Measurements from ENCODE around the gene ACAT1. TPM values are rescaled to one million over a fixed set of nuclear protein-coding genes. Genes with fewer than 3 reads are reported as not detected.
"Not testable (repeated sequence)": the region's sequence is repeated elsewhere in the genome, so short reads cannot be mapped to it uniquely, and the experiment has no call there.

Gene ACAT1
- total RNA-seq, 3 donors from 2014 or later (not counting 1 experiment from before 2014, with no cell fraction given), result 7.4 to 15.4 (median 10.9) TPM

- Histone ChIP-seq H3K4me3 (ENCODE audit: low read length) (no peak overlapping the region), H3K27me3 (ENCODE audit: control insufficient read depth, insufficient read depth, low read length) (no peaks in the 10 kb centered on the region), H3K9me3 (ENCODE audit: control insufficient read depth, insufficient read depth, low read length) (no peaks in the 10 kb centered on the region), H3K4me1 (ENCODE audit: control insufficient read depth, insufficient read depth, low read length) (peaks cover 25% of the 10 kb centered on the region), H3K36me3 (ENCODE audit: control insufficient read depth, insufficient read depth, low read length) (no peaks in the 10 kb centered on the region), H3K27ac (ENCODE audit: low read length) (no peak overlapping the region)
- H3K27me3 Mint-ChIP-seq (ENCODE audit: low read depth in 2 of 2), result no peaks in the 10 kb centered on the region
- no peaks in the 10 kb centered on the region for H3K9me3 Mint-ChIP-seq
- H3K4me3 Mint-ChIP-seq, result no peak overlapping the region
- peaks cover 31 to 41% of the 10 kb centered on the region in 2 donors for H3K4me1 Mint-ChIP-seq
- intact Hi-C loops (cut with micrococcal nuclease), result no loop called here
- H3K36me3 Mint-ChIP-seq, result no peaks in the 10 kb centered on the region
- TF ChIP-seq CTCF (IDR thresholded peaks at IDR 0.05), result no peak
- H3K27ac Mint-ChIP-seq, result peak overlapping the region in 1 of 2 donors; percentile 66
- no peak for DNase-seq
- no peak for ATAC-seq
- 98% methylated on average over 5 of the region's 5 CpGs for WGBS (ENCODE audit: insufficient coverage)
These were observed 3.7 kb downstream of the ACAT1 start for GRCh38 chr11:108125096-108125495.

GRCh38 chr11:108128772-108129171 is 7.4 kb downstream of the ACAT1 start:
- DNase-seq, result no peak
- TF ChIP-seq CTCF (IDR thresholded peaks at IDR 0.05), result no peak
- Histone ChIP-seq H3K9me3 (ENCODE audit: control insufficient read depth, insufficient read depth, low read length) (no peaks in the 10 kb centered on the region), H3K27ac (ENCODE audit: low read length) (no peak overlapping the region), H3K4me3 (ENCODE audit: low read length) (no peak overlapping the region), H3K27me3 (ENCODE audit: control insufficient read depth, insufficient read depth, low read length) (no peaks in the 10 kb centered on the region), H3K36me3 (ENCODE audit: control insufficient read depth, insufficient read depth, low read length) (peaks cover 4% of the 10 kb centered on the region), H3K4me1 (ENCODE audit: control insufficient read depth, insufficient read depth, low read length) (peaks cover 8% of the 10 kb centered on the region)
- no peak for ATAC-seq
- intact Hi-C loops (cut with micrococcal nuclease), result no loop called here
- no peaks in the 10 kb centered on the region for H3K9me3 Mint-ChIP-seq
- H3K36me3 Mint-ChIP-seq, result no peaks in the 10 kb centered on the region
- H3K27ac Mint-ChIP-seq, result no peak overlapping the region
- H3K4me3 Mint-ChIP-seq, result no peak overlapping the region
- peaks cover 17 to 21% of the 10 kb centered on the region in 2 donors for H3K4me1 Mint-ChIP-seq
- H3K27me3 Mint-ChIP-seq (ENCODE audit: low read depth in 2 of 2), result no peaks in the 10 kb centered on the region
- WGBS (ENCODE audit: insufficient coverage), result 100% methylated on average over 2 of the region's 2 CpGs

- H3K9me3 ChIP-seq (ENCODE audit: control insufficient read depth, insufficient read depth, low read length), result no peaks in the 10 kb centered on the region
- no peak overlapping the region for H3K4me3 Mint-ChIP-seq
- H3K27ac Mint-ChIP-seq, result no peak overlapping the region
- no peak for ATAC-seq
- TF ChIP-seq CTCF (IDR thresholded peaks at IDR 0.05), result no peak
- DNase-seq, result no peak
- no peaks in the 10 kb centered on the region for H3K9me3 Mint-ChIP-seq
- intact Hi-C loops (cut with micrococcal nuclease), result no loop called here
- H3K36me3 Mint-ChIP-seq, result no peaks in the 10 kb centered on the region
- no peak overlapping the region for H3K27ac ChIP-seq (ENCODE audit: low read length)
- no peaks in the 10 kb centered on the region for H3K4me1 ChIP-seq (ENCODE audit: control insufficient read depth, insufficient read depth, low read length)
- no peaks in the 10 kb centered on the region for H3K27me3 Mint-ChIP-seq (ENCODE audit: low read depth in 2 of 2)
- WGBS (ENCODE audit: insufficient coverage), result 100% methylated on average over 1 of the region's 1 CpG
- no peaks in the 10 kb centered on the region for H3K4me1 Mint-ChIP-seq
- no peak overlapping the region for H3K4me3 ChIP-seq (ENCODE audit: low read length)
- H3K27me3 ChIP-seq (ENCODE audit: control insufficient read depth, insufficient read depth, low read length), result no peaks in the 10 kb centered on the region
- H3K36me3 ChIP-seq (ENCODE audit: control insufficient read depth, insufficient read depth, low read length), result peaks cover 12% of the 10 kb centered on the region
These were observed 10.6 kb downstream of the ACAT1 start for GRCh38 chr11:108131993-108132392.

GRCh38 chr11:108132993-108133538 is 11.7 kb downstream of the ACAT1 start:
- H3K4me3 ChIP-seq (ENCODE audit: low read length); H3K27ac ChIP-seq (ENCODE audit: low read length); H3K9me3 Mint-ChIP-seq; H3K27me3 Mint-ChIP-seq (ENCODE audit: low read depth in 2 of 2); intact Hi-C loops (cut with micrococcal nuclease); H3K27me3 ChIP-seq (ENCODE audit: control insufficient read depth, insufficient read depth, low read length); H3K9me3 ChIP-seq (ENCODE audit: control insufficient read depth, insufficient read depth, low read length); ATAC-seq; DNase-seq; H3K27ac Mint-ChIP-seq; H3K4me1 Mint-ChIP-seq; H3K36me3 Mint-ChIP-seq; H3K4me3 Mint-ChIP-seq; H3K4me1 ChIP-seq (ENCODE audit: control insufficient read depth, insufficient read depth, low read length): not testable (repeated sequence)
- WGBS (ENCODE audit: insufficient coverage), result 95% methylated on average over 2 of the region's 2 CpGs
- peaks cover 13% of the 10 kb centered on the region for H3K36me3 ChIP-seq (ENCODE audit: control insufficient read depth, insufficient read depth, low read length)
